WTC11 (cell line): ENCODE data around the gene SUB1.

Source experiments
- FOXJ3 ChIP-seq: sonication (generic); formaldehyde crosslinking; IDR thresholded peaks from 2 replicates; pipeline ENCODE4 v1.9.0; 2021; ENCODE audit warnings: missing genetic modification reagents, mild to moderate bottlenecking, borderline replicate concordance
- FOXK1 ChIP-seq: sonication (generic); formaldehyde crosslinking; IDR thresholded peaks from 2 replicates; pipeline ENCODE4 v1.8.0; 2022; ENCODE audit warnings: mild to moderate bottlenecking, moderate library complexity, missing genetic modification reagents
- SP1 ChIP-seq: sonication (generic); formaldehyde crosslinking; conservative IDR thresholded peaks from 2 replicates; pipeline ENCODE4 v1.8.1; 2022; ENCODE audit warnings: missing genetic modification reagents
- TF ChIP-seq, protein P1 (sequence below): fragments of 200-600 bp; IDR thresholded peaks from 2 replicates; pipeline ENCODE4 v1.8.0; 2022; ENCODE audit warnings: antibody characterized with exemption
- TF ChIP-seq, protein P2 (sequence below): sonication (generic); formaldehyde crosslinking; IDR thresholded peaks from 2 replicates; pipeline ENCODE4 v1.8.0; 2023; ENCODE audit warnings: mild to moderate bottlenecking, missing genetic modification reagents
- TF ChIP-seq, protein P3 (sequence below): sonication (generic); formaldehyde crosslinking; IDR thresholded peaks from 2 replicates; pipeline ENCODE4 v1.8.0; 2022; ENCODE audit warnings: mild to moderate bottlenecking, missing genetic modification reagents
- TF ChIP-seq, protein P4 (sequence below): sonication (generic); formaldehyde crosslinking; conservative IDR thresholded peaks from 2 replicates; pipeline ENCODE4 v1.8.1; 2023; ENCODE audit warnings: mild to moderate bottlenecking, low read depth, missing genetic modification reagents, moderate library complexity
- TF ChIP-seq, protein P5 (sequence below): sonication (generic); formaldehyde crosslinking; IDR thresholded peaks from 2 replicates; pipeline ENCODE4 v1.8.0; 2023; ENCODE audit warnings: missing genetic modification reagents, mild to moderate bottlenecking, borderline replicate concordance

DNA sequence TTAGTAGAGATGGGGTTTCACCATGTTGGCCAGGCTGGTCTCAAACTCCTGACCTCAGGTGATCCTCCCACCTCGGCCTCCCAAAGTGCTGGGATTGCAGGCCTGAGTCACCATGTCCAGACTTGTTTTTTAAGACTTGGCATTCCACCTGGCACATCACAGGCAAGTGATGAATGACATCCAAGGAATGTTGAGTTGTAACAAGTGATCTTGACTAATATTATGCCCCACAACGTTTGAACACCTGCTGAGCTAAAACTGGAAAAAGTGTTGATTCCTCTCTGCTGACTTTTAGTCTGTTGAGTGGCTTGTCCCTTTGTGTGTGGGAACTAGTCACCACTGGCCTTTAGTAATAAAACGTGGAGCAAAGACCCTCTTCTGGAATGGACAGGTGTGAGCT is 54.6 kb downstream of the SUB1 start:
- TF ChIP-seq, protein P1, sequence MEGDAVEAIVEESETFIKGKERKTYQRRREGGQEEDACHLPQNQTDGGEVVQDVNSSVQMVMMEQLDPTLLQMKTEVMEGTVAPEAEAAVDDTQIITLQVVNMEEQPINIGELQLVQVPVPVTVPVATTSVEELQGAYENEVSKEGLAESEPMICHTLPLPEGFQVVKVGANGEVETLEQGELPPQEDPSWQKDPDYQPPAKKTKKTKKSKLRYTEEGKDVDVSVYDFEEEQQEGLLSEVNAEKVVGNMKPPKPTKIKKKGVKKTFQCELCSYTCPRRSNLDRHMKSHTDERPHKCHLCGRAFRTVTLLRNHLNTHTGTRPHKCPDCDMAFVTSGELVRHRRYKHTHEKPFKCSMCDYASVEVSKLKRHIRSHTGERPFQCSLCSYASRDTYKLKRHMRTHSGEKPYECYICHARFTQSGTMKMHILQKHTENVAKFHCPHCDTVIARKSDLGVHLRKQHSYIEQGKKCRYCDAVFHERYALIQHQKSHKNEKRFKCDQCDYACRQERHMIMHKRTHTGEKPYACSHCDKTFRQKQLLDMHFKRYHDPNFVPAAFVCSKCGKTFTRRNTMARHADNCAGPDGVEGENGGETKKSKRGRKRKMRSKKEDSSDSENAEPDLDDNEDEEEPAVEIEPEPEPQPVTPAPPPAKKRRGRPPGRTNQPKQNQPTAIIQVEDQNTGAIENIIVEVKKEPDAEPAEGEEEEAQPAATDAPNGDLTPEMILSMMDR, result no peak
- TF ChIP-seq, protein P2, sequence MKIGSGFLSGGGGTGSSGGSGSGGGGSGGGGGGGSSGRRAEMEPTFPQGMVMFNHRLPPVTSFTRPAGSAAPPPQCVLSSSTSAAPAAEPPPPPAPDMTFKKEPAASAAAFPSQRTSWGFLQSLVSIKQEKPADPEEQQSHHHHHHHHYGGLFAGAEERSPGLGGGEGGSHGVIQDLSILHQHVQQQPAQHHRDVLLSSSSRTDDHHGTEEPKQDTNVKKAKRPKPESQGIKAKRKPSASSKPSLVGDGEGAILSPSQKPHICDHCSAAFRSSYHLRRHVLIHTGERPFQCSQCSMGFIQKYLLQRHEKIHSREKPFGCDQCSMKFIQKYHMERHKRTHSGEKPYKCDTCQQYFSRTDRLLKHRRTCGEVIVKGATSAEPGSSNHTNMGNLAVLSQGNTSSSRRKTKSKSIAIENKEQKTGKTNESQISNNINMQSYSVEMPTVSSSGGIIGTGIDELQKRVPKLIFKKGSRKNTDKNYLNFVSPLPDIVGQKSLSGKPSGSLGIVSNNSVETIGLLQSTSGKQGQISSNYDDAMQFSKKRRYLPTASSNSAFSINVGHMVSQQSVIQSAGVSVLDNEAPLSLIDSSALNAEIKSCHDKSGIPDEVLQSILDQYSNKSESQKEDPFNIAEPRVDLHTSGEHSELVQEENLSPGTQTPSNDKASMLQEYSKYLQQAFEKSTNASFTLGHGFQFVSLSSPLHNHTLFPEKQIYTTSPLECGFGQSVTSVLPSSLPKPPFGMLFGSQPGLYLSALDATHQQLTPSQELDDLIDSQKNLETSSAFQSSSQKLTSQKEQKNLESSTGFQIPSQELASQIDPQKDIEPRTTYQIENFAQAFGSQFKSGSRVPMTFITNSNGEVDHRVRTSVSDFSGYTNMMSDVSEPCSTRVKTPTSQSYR (CRISPR knock-in tag), result no peak
- TF ChIP-seq, protein P3, sequence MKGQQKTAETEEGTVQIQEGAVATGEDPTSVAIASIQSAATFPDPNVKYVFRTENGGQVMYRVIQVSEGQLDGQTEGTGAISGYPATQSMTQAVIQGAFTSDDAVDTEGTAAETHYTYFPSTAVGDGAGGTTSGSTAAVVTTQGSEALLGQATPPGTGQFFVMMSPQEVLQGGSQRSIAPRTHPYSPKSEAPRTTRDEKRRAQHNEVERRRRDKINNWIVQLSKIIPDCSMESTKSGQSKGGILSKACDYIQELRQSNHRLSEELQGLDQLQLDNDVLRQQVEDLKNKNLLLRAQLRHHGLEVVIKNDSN (CRISPR knock-in tag), result no peak
- TF ChIP-seq FOXJ3 (CRISPR knock-in tag) (no peak), SP1 (CRISPR knock-in tag) (no peak), FOXK1 (CRISPR knock-in tag) (no peak)
- TF ChIP-seq, protein P4, sequence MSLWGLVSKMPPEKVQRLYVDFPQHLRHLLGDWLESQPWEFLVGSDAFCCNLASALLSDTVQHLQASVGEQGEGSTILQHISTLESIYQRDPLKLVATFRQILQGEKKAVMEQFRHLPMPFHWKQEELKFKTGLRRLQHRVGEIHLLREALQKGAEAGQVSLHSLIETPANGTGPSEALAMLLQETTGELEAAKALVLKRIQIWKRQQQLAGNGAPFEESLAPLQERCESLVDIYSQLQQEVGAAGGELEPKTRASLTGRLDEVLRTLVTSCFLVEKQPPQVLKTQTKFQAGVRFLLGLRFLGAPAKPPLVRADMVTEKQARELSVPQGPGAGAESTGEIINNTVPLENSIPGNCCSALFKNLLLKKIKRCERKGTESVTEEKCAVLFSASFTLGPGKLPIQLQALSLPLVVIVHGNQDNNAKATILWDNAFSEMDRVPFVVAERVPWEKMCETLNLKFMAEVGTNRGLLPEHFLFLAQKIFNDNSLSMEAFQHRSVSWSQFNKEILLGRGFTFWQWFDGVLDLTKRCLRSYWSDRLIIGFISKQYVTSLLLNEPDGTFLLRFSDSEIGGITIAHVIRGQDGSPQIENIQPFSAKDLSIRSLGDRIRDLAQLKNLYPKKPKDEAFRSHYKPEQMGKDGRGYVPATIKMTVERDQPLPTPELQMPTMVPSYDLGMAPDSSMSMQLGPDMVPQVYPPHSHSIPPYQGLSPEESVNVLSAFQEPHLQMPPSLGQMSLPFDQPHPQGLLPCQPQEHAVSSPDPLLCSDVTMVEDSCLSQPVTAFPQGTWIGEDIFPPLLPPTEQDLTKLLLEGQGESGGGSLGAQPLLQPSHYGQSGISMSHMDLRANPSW (CRISPR knock-in tag), result no peak
- TF ChIP-seq, protein P5, sequence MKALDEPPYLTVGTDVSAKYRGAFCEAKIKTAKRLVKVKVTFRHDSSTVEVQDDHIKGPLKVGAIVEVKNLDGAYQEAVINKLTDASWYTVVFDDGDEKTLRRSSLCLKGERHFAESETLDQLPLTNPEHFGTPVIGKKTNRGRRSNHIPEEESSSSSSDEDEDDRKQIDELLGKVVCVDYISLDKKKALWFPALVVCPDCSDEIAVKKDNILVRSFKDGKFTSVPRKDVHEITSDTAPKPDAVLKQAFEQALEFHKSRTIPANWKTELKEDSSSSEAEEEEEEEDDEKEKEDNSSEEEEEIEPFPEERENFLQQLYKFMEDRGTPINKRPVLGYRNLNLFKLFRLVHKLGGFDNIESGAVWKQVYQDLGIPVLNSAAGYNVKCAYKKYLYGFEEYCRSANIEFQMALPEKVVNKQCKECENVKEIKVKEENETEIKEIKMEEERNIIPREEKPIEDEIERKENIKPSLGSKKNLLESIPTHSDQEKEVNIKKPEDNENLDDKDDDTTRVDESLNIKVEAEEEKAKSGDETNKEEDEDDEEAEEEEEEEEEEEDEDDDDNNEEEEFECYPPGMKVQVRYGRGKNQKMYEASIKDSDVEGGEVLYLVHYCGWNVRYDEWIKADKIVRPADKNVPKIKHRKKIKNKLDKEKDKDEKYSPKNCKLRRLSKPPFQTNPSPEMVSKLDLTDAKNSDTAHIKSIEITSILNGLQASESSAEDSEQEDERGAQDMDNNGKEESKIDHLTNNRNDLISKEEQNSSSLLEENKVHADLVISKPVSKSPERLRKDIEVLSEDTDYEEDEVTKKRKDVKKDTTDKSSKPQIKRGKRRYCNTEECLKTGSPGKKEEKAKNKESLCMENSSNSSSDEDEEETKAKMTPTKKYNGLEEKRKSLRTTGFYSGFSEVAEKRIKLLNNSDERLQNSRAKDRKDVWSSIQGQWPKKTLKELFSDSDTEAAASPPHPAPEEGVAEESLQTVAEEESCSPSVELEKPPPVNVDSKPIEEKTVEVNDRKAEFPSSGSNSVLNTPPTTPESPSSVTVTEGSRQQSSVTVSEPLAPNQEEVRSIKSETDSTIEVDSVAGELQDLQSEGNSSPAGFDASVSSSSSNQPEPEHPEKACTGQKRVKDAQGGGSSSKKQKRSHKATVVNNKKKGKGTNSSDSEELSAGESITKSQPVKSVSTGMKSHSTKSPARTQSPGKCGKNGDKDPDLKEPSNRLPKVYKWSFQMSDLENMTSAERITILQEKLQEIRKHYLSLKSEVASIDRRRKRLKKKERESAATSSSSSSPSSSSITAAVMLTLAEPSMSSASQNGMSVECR, result no peak
